Loucy (cell line): ENCODE measurements around the gene FSTL3.

ENCODE experiments used
- H2AFZ ChIP-seq: fragments of 200-600 bp; sonication (generic); 2 replicates; pipeline ENCODE4 v1.6.0; 2016; ENCODE audit warnings: antibody characterized with exemption, mild to moderate bottlenecking, low read length, moderate library complexity
- H3F3A ChIP-seq: fragments of 200-600 bp; 2 replicates; pipeline ENCODE4 v1.6.0; 2016; ENCODE audit warnings: antibody characterized with exemption, low read depth, mild to moderate bottlenecking
- H3K27me3 ChIP-seq: fragments of 200-600 bp; sonication (generic); 2 replicates; pipeline ENCODE4 v1.6.1; 2014; ENCODE audit warnings: low read length, mild to moderate bottlenecking; ENCODE audit not compliant: insufficient read depth, poor library complexity, severe bottlenecking
- H3K36me3 ChIP-seq: fragments of 200-600 bp; sonication (generic); 2 replicates; pipeline ENCODE4 v1.6.1; 2016; ENCODE audit warnings: low read length; ENCODE audit not compliant: insufficient read depth
- H3K4me1 ChIP-seq: fragments of 200-600 bp; sonication (generic); 2 replicates; pipeline ENCODE4 v1.5.1; 2014; ENCODE audit warnings: low read length, mild to moderate bottlenecking; ENCODE audit not compliant: insufficient read depth, poor library complexity, severe bottlenecking
- H3K4me2 ChIP-seq: fragments of 200-600 bp; sonication (generic); 2 replicates; pipeline ENCODE4 v1.6.0; 2014; ENCODE audit warnings: antibody characterized with exemption, low read length, low read depth, mild to moderate bottlenecking; ENCODE audit not compliant: poor library complexity, severe bottlenecking
- H3K4me3 ChIP-seq: fragments of 200-600 bp; sonication (generic); 2 replicates; pipeline ENCODE4 v1.5.1; 2014; ENCODE audit warnings: low read length, mild to moderate bottlenecking, mixed read lengths; ENCODE audit not compliant: poor library complexity, severe bottlenecking
- H3K79me2 ChIP-seq: fragments of 200-600 bp; sonication (generic); 2 replicates; pipeline ENCODE4 v1.6.1; 2014; ENCODE audit warnings: low read length; ENCODE audit not compliant: insufficient read depth
- H3K9ac ChIP-seq: fragments of 200-600 bp; sonication (generic); 2 replicates; pipeline ENCODE4 v1.6.0; 2014; ENCODE audit warnings: mild to moderate bottlenecking, low read depth, low read length, moderate library complexity; ENCODE audit not compliant: poor library complexity, severe bottlenecking
- H3K9me2 ChIP-seq: fragments of 200-600 bp; sonication (generic); replicated peaks from 2 replicates; pipeline ENCODE4 v1.6.1; 2016; ENCODE audit warnings: low read depth, low read length, mixed read lengths
- H3K9me3 ChIP-seq: fragments of 200-600 bp; sonication (generic); 2 replicates; pipeline ENCODE4 v1.6.1; 2014; ENCODE audit warnings: mild to moderate bottlenecking, antibody characterized with exemption, low read length, low read depth; ENCODE audit not compliant: insufficient read depth
- H4K20me1 ChIP-seq: fragments of 200-600 bp; sonication (generic); 2 replicates; pipeline ENCODE4 v1.6.0; 2014; ENCODE audit warnings: antibody characterized with exemption, low read length, mild to moderate bottlenecking; ENCODE audit not compliant: insufficient read depth, poor library complexity, severe bottlenecking
- CTCF ChIP-seq: fragments of 200-600 bp; sonication (generic); conservative IDR thresholded peaks from 2 replicates; pipeline ENCODE4 v1.5.1; 2014; ENCODE audit warnings: mild to moderate bottlenecking, antibody characterized with exemption, low read length
- EZH2phosphoT487 ChIP-seq: fragments of 200-600 bp; IDR thresholded peaks from 2 replicates; pipeline ENCODE4 v1.6.1; 2018; ENCODE audit warnings: antibody characterized with exemption, mild to moderate bottlenecking, moderate library complexity, borderline replicate concordance

Gene FSTL3

GRCh38 chr19:641702-642101 is 34.5 kb upstream of the FSTL3 start:
- H3K9me2 ChIP-seq: no peaks in the 10 kb centered on the region
- H3K79me2 ChIP-seq: no peaks in the 10 kb centered on the region
- no peak overlapping the region for H3K4me3 ChIP-seq
- H3K9ac ChIP-seq: no peak overlapping the region
- no peaks in the 10 kb centered on the region for H3K27me3 ChIP-seq
- no peaks in the 10 kb centered on the region for H3F3A ChIP-seq
- no peak overlapping the region for H3K4me2 ChIP-seq
- no peaks in the 10 kb centered on the region for H3K4me1 ChIP-seq
- TF ChIP-seq CTCF: no peak
- no peak for TF ChIP-seq EZH2phosphoT487
- no peak overlapping the region for H2AFZ ChIP-seq
- no peaks in the 10 kb centered on the region for H3K9me3 ChIP-seq
- no peaks in the 10 kb centered on the region for H4K20me1 ChIP-seq
- H3K36me3 ChIP-seq: peaks cover 16% of the 10 kb centered on the region; the same call in 1 of the 2 replicates

GRCh38 chr19:642767-643727 is 33.1 kb upstream of the FSTL3 start:
- H3K4me2 ChIP-seq: no peak overlapping the region
- H3K27me3 ChIP-seq: no peaks in the 10 kb centered on the region
- peaks cover 24% of the 10 kb centered on the region; the same call in 1 of the 2 replicates for H3K36me3 ChIP-seq
- H3K9me2 ChIP-seq: no peaks in the 10 kb centered on the region
- no peaks in the 10 kb centered on the region for H3K79me2 ChIP-seq
- H3K4me3 ChIP-seq: no peak overlapping the region
- H3K9me3 ChIP-seq: no peaks in the 10 kb centered on the region
- no peak overlapping the region for H3K9ac ChIP-seq
- H4K20me1 ChIP-seq: peaks cover 3% of the 10 kb centered on the region
- no peaks in the 10 kb centered on the region for H3F3A ChIP-seq
- no peaks in the 10 kb centered on the region for H3K4me1 ChIP-seq
- no peak for TF ChIP-seq EZH2phosphoT487
- TF ChIP-seq CTCF: no peak
- H2AFZ ChIP-seq: no peak overlapping the region

DNA sequence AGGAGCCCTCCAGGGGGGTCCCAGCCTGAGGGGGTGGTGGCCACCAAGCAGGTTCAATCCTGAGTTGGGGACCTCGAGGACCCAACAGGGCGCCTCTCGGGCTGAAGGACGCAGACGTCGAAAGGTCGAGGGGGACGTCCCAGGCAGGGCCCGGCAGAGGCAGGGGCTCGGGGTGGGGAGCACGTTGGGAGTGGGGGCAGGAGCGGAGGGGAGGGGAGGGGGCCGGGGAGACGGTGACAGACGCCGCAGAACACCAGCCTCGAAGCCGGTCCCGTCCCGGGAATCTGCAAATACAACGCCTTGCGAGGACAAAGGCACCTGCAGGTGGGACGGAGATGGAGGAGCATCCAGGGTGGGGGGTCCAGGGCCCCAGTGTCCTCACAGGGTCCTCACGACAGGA is 32.5 kb upstream of the FSTL3 start:
- no peaks in the 10 kb centered on the region for H3K9me2 ChIP-seq
- no peak overlapping the region for H3K4me2 ChIP-seq
- peaks cover 29% of the 10 kb centered on the region; the same call in 1 of the 2 replicates for H3K36me3 ChIP-seq
- H3K79me2 ChIP-seq: no peaks in the 10 kb centered on the region
- TF ChIP-seq EZH2phosphoT487 (no peak), CTCF (no peak)
- H3F3A ChIP-seq: no peaks in the 10 kb centered on the region
- no peak overlapping the region for H3K4me3 ChIP-seq
- H4K20me1 ChIP-seq: peaks cover 3% of the 10 kb centered on the region
- H2AFZ ChIP-seq: no peak overlapping the region
- H3K27me3 ChIP-seq: no peaks in the 10 kb centered on the region
- H3K9me3 ChIP-seq: no peaks in the 10 kb centered on the region
- H3K9ac ChIP-seq: no peak overlapping the region
- no peaks in the 10 kb centered on the region for H3K4me1 ChIP-seq
